Natural killer cell (primary cell): ENCODE data around the gene PKIB. TPM values are rescaled to one million over a fixed set of nuclear protein-coding genes. Genes with fewer than 3 reads are reported as not detected.

Source experiments
- ATAC-seq, 3 donors: fragments of 150-1000 bp in 2 of 3; fragments of 200-7000 bp in 1 of 3; cut with Tn5 transposase; 1 replicate in 1 of 3; 2 replicates in 2 of 3; pipeline ENCODE4 v1.10.0; 2021; ENCODE audit warnings: mild to moderate bottlenecking in 2 of 3, moderate library complexity in 2 of 3
- DNase-seq, 2 donors: peaks; one replicate each; pipeline versions ENCODE4 v3.0.0 to v3.0.0-alpha.2; 2013 to 2021; ENCODE audit warnings: mixed read lengths in 1 of 2
- H3K27ac ChIP-seq: one replicate; pipeline ENCODE4 v1.5.1; 2013; ENCODE audit warnings: mild to moderate bottlenecking, low read length
- H3K27me3 ChIP-seq: one replicate; pipeline ENCODE4 v1.6.1; 2013; ENCODE audit warnings: low read length; ENCODE audit not compliant: control insufficient read depth, insufficient read depth
- H3K36me3 ChIP-seq: one replicate; pipeline ENCODE4 v1.6.1; 2013; ENCODE audit warnings: low read length; ENCODE audit not compliant: control insufficient read depth, insufficient read depth
- H3K4me1 ChIP-seq: one replicate; pipeline ENCODE4 v1.6.1; 2013; ENCODE audit warnings: low read length; ENCODE audit not compliant: control insufficient read depth, insufficient read depth
- H3K4me3 ChIP-seq: one replicate; pipeline ENCODE4 v1.5.1; 2013; ENCODE audit warnings: low read length
- H3K9me3 ChIP-seq: one replicate; pipeline ENCODE4 v1.6.1; 2013; ENCODE audit warnings: low read length; ENCODE audit not compliant: control insufficient read depth, insufficient read depth
- H3K27ac Mint-ChIP-seq, 2 donors: one replicate each; pipeline ENCODE4 v1.8.0; 2022; ENCODE audit warnings: mild to moderate bottlenecking in 2 of 2, mixed read lengths in 2 of 2, moderate library complexity in 1 of 2
- H3K27me3 Mint-ChIP-seq, 2 donors: one replicate each; pipeline ENCODE4 v1.8.0; 2022; ENCODE audit warnings: low read depth in 2 of 2, mixed read lengths in 2 of 2
- H3K36me3 Mint-ChIP-seq: one replicate; pipeline ENCODE4 v1.8.0; 2022; ENCODE audit warnings: mixed read lengths
- H3K4me1 Mint-ChIP-seq, 2 donors: one replicate each; pipeline ENCODE4 v1.8.0; 2022; ENCODE audit warnings: mixed read lengths in 2 of 2
- H3K4me3 Mint-ChIP-seq: one replicate; pipeline ENCODE4 v1.8.0; 2022; ENCODE audit warnings: mild to moderate bottlenecking, moderate library complexity, mixed read lengths
- H3K9me3 Mint-ChIP-seq, 2 donors: one replicate each; pipeline ENCODE4 v1.8.0; 2022; ENCODE audit warnings: mixed read lengths in 2 of 2
- CTCF ChIP-seq: fragments of 200-600 bp; IDR thresholded peaks from one replicate; pipeline ENCODE4 v1.8.0; 2022; ENCODE audit warnings: antibody characterized with exemption
- WGBS: methylation state at CpG from one replicate; pipeline ENCODE4 v1.1.7; 2013; ENCODE audit warnings: missing lambda C conversion rate; ENCODE audit not compliant: insufficient coverage; 5-methylcytosine and 5-hydroxymethylcytosine counted together
- intact Hi-C: fragments of 100-400 bp; cut with micrococcal nuclease; formaldehyde crosslinking; loops from one replicate; pipeline ENCODE4 v1.14.2; 2022
- total RNA-seq, 4 donors: library from RNA; stranded (reverse); fragments of 120-200 nt in 1 of 4; gene quantifications; one replicate each; pipeline versions ENCODE4 v1.2.3 to v1.2.4, GENCODE V29; 2013 to 2022

The PKIB gene
- total RNA-seq, 3 donors from 2014 or later (not counting 1 experiment from before 2014, with no cell fraction given): 0.95 TPM; not detected in 2

DNA sequence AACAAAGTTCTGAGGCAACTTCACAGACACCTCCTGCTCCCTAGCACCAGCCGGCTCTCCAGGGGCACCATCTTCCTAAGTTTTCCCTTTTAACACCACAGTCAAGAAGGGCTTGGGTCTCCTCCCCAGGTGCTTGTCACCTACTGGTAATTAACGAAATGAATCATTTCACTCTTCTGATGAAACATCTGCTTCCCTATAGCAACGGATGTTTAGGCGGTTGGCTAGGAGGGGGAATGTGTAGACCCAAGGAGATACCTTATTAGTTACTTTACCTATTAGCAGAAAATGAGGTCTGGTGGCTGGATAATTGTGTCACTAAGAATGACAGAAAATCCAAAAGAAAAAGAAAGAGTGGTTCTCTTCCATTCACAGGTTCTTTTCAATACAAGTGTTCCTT, 123.1 kb downstream of the PKIB start:
- WGBS: 74% methylated on average over 1 of the region's 4 CpGs
- Histone ChIP-seq H3K4me3 (no peak overlapping the region), H3K9me3 (no peaks in the 10 kb centered on the region), H3K27me3 (no peaks in the 10 kb centered on the region), H3K36me3 (no peaks in the 10 kb centered on the region), H3K27ac (no peak overlapping the region), H3K4me1 (no peaks in the 10 kb centered on the region)
- TF ChIP-seq CTCF: no peak
- ATAC-seq (no peak), DNase-seq (no peak)
- no peaks in the 10 kb centered on the region for H3K4me1 Mint-ChIP-seq
- H3K27ac Mint-ChIP-seq: no peak overlapping the region
- intact Hi-C loops: loop anchor here (5.0 kb wide), 1 partner anchor 584 kb away; no protein-coding TSS in a partner anchor
- H3K36me3 Mint-ChIP-seq: no peaks in the 10 kb centered on the region
- H3K27me3 Mint-ChIP-seq: peaks cover 9 to 15% of the 10 kb centered on the region in 2 donors
- H3K4me3 Mint-ChIP-seq: no peak overlapping the region
- H3K9me3 Mint-ChIP-seq: no peaks in the 10 kb centered on the region

- intact Hi-C loops: loop anchor here (5.0 kb wide), 1 partner anchor 583 kb away; no protein-coding TSS in a partner anchor
- no peak overlapping the region for H3K27ac Mint-ChIP-seq
- H3K4me3 Mint-ChIP-seq: no peak overlapping the region
- Histone ChIP-seq H3K4me3 (no peak overlapping the region), H3K27me3 (no peaks in the 10 kb centered on the region), H3K9me3 (no peaks in the 10 kb centered on the region), H3K36me3 (no peaks in the 10 kb centered on the region), H3K27ac (no peak overlapping the region), H3K4me1 (no peaks in the 10 kb centered on the region)
- ATAC-seq (no peak), DNase-seq (no peak)
- no peaks in the 10 kb centered on the region for H3K36me3 Mint-ChIP-seq
- WGBS: 78% methylated on average over 7 of the region's 10 CpGs
- H3K4me1 Mint-ChIP-seq: no peaks in the 10 kb centered on the region
- TF ChIP-seq CTCF: no peak
- peaks cover 9 to 15% of the 10 kb centered on the region in 2 donors for H3K27me3 Mint-ChIP-seq
- no peaks in the 10 kb centered on the region for H3K9me3 Mint-ChIP-seq
Observed at GRCh38 chr6:122734529-122735395, 124.6 kb downstream of the PKIB start.

GRCh38 chr6:122735582-122735981, 125.4 kb downstream of the PKIB start:
- peaks cover 2% of the 10 kb centered on the region for H3K27me3 ChIP-seq
- ATAC-seq (no peak), DNase-seq (no peak)
- no peaks in the 10 kb centered on the region for H3K4me1 Mint-ChIP-seq
- H3K27ac Mint-ChIP-seq: no peak overlapping the region
- H3K9me3 ChIP-seq: no peaks in the 10 kb centered on the region
- H3K27me3 Mint-ChIP-seq: peaks cover 9 to 15% of the 10 kb centered on the region in 2 donors
- TF ChIP-seq CTCF: no peak
- H3K9me3 Mint-ChIP-seq: no peaks in the 10 kb centered on the region
- no peak overlapping the region for H3K4me3 Mint-ChIP-seq
- no peaks in the 10 kb centered on the region for H3K4me1 ChIP-seq
- no peak overlapping the region for H3K4me3 ChIP-seq
- H3K36me3 ChIP-seq: no peaks in the 10 kb centered on the region
- WGBS: 85% methylated on average over 4 of the region's 4 CpGs
- H3K27ac ChIP-seq: no peak overlapping the region
- intact Hi-C loops: no loop called here
- H3K36me3 Mint-ChIP-seq: no peaks in the 10 kb centered on the region
